Measurements from ENCODE around the gene MBD4. TPM values are rescaled to one million over a fixed set of nuclear protein-coding genes. Genes with fewer than 3 reads are reported as not detected.

The MBD4 gene
- total RNA-seq, 1 experiment from 2014 or later, result 37.5 TPM

DNA sequence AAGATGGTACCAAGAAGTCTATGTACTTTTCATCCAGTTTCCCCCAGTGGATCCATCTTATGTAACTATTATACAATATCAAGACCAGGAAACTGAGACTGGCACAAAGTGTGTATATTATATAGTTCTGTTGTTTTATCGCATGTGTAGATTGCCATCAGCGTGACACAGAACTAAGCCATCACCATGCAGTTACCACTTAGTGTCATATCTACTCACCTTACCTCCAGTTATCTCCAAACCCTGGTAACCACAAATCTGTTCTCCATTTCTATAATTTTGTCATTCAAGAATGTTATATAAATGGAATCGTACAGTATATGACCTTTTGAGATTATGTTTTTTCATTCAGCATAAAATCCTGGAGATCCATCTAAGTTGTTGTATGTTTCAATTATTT, 23.3 kb upstream of the MBD4 start:
- no peak for DNase-seq (ENCODE audit: low read depth)

DNA sequence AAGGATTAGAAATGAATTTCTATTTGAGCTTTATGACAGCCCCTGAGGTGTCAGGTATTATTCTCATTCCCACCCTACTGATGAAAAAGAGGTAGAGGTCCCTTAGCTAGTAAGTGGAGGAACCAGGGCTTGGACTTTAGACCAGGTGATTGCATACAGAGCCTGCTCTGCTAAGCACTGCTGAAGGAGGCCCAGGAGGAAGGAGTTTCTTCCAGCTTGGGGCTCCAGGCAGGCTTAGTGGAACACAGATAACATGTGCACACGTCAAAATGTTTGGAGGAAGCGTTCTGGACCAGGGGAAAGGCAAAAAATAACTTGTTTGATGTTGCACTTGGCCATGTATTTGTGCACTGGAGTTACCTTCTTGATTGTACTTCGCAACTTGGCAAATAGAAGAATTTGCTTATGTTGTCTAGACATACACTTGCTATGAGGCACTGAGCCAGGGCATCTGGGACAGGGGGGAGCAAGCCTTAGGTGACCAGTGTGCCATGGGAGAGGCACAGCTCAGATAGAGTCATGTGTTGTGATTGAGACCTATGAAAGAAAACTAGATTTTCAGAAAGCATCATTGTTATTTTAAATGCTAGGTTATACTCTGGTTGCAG, 22.7 kb upstream of the MBD4 start:
- no peak for DNase-seq (ENCODE audit: low read depth)

DNA sequence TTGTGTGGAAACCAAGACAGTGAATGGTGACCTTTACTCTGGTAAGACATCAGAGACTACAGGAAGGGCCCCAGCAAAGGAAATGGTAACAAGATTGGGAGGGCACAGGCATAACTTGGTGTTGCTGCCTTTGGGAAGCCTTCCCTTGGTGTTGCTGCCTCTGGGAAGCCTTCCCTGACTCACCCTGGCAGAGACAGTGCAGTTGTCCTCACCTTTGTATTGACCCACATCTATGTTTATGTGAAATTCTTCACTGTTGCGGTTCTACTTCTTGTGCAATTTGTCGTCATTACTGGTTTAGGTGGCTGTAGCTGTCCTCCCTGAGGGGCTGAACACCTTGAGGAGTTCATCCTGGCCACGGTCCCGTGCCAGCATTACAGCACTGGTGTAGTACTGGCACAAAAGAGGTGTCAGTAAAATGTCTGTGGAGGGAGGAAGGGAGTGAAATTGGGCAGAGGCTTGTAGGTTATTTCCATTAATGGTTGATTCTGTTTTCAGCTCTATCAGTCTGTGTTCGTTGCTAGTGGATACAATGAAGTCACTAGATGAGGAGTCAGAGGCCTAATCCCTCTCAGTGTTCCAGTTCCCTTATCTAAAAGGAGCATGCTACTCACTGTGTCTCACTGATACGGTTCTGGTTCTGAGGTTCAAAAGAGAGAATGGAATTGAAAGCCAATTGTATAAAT, 21.9 kb upstream of the MBD4 start:
- DNase-seq (ENCODE audit: low read depth), result peak; percentile 23

DNA sequence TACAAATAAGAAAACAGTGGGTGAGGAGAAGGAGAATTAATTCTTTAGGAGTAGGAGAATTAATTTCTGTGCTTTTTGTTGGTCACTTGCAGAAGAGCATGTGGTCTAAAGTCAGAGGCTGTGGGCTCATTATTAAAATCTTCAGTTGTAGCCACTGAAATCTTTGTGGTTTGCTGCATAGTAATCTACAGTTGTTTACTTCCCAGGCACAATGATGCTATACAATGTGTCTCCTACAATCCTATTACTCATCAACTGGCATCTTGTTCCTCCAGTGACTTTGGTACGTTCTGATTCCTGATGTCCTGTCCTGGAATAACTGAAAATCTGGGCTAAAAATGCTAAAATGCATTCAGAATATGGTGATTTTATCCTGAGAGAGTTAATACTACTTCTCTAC, 21.3 kb upstream of the MBD4 start:
- peak; percentile 68 for DNase-seq (ENCODE audit: low read depth)

DNA sequence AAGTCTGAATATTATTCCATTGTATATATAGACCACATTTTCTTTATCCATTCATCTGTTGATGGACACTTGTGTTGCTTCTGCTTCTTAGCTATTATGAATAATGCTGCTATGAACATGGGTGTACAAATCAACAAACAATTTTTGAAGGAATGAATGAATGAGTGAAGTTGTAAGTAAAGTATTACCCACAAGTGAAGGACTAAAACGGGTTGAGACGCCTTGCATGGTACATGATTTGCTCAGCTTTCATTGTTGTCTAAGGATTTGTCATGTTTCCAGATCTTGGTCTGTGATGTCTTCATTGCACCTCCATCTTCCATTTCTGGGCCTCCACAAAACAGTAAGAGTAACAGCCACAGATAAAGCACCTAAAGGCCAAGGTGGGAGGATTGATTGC, 20.8 kb upstream of the MBD4 start:
- no peak for DNase-seq (ENCODE audit: low read depth)

DNA sequence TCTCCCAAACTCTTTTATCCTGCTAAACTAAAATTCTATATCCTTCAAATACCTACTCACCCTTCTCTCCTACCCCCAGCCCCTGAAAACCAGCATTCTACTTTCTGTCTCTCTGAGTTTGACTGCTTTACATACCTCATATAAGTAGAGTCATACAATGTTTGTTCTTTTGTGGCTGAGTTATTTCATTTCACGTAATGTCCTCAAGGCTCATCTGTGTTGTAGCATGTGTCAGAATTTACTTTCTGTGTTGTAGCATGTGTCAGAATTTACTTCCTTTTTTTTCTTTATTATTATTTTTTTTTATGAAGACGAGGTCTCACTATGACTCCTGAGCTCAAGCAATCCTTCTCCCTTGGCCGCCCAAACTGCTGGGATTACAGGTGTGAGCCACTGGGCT, 20.4 kb upstream of the MBD4 start:
- no peak for DNase-seq (ENCODE audit: low read depth)

DNA sequence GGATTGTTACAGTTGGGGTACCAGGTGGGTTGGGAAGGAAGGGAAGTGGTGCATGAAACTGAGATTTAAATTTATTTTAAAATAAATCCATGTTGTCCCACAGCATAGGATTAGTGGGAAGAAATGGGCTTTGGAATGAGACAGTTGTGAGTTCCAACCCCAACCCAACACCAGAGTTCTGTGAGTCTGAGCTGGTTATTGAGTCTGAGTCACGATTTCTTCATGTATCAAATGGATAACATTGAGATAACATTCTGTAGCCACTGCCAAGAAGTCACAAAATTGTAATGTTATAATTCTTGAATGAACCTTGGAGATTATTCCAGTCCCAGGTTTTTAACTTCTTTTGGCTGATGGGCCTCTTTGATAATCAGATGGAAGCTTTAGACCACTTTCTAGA, 14.0 kb upstream of the MBD4 start:
- no peak for DNase-seq (ENCODE audit: low read depth)

DNA sequence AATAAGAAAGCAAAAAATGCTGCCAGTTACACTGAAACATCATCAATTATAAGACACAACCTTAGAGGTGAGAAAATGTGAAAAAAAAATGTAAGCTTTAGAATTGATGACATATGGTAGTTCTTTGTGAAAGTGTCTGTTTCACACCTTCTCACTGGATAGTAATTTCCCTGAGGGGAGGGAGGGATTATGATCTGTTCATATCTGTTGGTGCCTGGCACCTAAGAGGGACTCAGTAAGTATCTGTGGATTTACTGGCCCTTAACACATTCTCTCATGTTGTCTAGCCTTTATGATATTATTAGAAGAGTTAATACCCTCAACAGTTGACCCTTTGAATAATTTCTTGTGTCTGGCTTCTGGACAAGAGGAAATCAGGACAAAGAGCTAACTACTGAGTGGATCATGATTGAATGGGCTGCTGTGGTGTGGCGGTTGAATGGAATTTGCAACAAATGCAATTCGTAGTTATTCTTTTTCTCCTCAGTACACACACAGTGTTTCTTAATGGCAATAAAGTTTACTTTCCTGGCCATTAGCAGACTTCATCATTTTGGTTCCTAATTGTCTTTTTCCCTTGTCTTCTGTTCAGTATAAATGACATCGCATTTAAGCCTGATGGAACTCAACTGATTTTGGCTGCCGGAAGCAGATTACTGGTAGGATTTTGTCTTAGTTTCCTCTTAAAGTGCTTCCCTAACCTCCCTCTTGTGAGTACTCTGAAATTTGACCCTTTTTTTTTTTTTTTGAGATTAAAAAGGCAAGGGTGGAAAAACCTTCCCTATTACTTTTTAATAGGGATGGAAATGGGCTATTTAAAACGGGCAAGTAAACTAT, 9.7 kb upstream of the MBD4 start:
- no peak for DNase-seq (ENCODE audit: low read depth)

DNA sequence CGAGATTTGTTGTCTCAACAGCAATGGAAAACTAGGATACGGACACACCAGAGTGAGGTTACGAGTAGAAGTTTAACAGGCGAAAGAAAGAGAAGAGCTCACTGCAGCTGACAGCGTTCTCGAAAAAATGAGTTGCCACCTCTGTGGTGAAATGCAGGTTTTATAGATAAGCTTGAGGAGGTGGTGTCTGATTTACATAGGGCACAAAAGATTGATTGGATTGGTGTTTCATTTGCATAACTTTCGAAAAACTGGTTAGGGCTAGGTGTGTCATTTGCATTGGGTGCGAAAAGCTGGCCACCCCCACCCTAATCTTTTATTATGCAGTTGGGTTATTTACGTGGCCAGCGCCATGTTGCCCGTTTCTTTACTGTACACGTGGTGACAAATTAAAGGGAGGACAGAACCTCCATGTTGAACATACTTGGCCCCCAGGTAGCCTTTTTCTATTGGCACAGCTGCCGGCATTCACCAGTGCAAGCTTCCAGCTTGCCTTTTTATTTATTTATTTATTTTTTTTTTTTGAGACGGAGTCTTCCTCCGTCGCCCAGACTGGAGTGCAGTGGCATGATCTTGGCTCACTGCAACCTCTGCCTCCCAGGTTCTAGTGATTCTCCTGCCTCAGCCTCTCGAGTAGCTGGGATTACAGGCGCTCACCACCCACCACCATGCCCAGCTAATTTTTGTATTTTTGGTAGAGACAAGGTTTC, 8.6 kb upstream of the MBD4 start:
- no peak for DNase-seq (ENCODE audit: low read depth)

DNA sequence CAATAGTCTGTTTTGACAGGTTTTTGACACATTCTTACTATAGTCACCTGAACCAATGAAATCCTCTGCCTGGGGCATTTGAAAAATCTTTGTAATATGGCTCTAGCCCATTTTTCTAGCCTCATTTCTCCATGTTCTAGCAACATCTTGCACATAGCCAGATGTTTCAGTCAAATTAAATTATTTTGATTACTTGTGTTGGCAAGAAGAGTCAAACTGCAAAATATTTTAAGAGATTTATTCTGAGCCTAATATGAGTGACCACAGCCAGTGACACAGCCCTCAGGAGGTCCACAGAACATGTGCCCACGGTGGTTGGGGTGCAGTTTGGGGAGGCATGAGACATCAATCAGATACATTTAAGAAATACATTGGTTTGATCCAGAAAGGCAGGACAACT, 7.2 kb upstream of the MBD4 start:
- DNase-seq (ENCODE audit: low read depth), result no peak

DNA sequence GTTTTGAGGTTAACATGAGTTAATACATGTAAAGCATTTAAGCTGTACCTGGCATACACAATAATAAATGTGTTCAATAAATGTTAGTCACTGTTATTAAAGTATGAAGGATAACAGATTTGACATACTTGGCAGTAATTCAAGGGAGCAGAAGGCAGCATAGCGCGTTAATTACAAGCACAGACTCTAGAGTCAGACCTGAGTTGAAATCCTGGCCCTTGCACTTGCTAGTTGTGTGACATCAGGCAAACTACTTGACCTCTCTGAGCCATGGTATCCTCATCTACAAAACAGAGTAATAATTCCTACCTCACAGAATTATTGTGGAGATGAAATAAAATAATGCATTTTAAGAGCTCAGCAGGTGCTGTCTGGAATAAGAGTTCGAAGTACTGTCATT, 5.7 kb upstream of the MBD4 start:
- no peak for DNase-seq (ENCODE audit: low read depth)

DNA sequence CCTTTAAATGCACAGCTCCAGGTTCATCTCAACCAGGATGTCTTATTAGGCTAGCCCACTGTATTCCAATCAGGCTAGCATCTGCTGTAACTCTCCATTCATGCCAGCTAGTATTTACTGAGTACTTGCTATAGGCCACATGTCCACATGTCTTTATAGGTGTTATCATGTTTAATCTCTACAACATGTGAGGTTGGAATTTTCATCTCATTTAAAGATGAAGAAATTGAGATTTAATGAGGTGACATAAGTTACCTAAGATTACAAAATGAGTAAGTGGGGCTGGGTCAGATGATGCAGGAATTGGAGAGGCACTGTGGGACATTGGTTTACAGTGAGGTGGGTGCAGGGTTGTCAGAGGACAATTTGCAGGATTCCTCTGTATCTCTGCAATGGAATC, 3.2 kb upstream of the MBD4 start:
- DNase-seq (ENCODE audit: low read depth), result no peak

DNA sequence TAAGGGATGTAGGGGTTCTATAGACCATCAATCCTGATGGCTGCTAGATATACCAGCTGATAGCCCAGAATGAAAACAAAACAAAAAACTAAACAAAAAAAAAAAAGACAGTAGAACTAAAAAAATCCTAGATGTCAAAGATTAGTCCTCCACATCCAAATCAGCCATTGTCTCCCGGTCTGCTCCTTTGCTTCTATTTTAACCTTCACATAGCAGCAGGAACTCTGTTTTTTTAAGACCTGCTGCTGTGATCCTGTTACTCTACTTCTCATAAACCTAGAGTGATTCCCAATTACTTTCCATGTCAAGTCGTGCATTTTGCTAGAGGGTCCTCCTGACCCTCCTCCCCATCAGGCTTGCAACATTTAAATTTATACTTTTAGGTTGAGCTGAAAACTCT, 2.7 kb upstream of the MBD4 start:
- DNase-seq (ENCODE audit: low read depth), result no peak

DNA sequence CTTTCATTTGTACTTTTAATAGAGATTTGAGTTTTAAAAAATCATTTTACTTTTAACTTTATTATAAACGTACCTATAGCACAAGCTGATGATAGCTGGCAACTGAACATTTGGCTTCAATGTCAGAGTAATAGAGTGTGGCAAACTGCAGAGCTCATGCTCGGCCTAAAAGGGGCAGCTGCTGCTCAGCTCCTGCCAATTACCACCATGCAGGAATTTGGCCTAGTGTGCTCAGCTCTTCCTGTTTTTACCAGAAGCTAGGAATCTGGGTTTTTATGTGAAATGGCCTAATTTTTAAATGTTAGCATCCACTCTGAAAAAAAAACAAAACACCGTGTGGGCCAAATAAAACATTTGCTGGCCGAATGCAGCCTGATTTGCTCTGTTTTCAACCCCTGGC, 2.0 kb upstream of the MBD4 start:
- peak; percentile 31 for DNase-seq (ENCODE audit: low read depth)

DNA sequence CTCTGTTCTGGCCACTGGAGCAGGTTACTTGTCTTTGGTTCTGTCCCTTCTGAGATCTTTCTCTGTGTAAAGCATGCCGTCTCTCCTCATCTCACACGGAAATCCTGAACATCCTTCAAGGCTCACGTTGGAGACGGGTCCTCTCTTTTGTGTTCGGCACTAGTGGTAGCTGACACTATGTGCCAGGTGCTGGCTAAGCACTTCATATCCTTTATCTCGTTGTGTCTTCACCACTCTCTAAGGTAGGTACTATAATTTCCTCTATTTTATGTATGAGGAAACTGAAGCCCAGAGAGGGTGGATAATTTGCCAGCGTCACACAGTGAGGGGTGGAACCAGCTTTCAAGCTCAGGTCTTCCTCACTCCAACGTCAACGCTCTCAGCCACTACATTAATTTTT, 1.5 kb upstream of the MBD4 start:
- no peak for DNase-seq (ENCODE audit: low read depth)

DNA sequence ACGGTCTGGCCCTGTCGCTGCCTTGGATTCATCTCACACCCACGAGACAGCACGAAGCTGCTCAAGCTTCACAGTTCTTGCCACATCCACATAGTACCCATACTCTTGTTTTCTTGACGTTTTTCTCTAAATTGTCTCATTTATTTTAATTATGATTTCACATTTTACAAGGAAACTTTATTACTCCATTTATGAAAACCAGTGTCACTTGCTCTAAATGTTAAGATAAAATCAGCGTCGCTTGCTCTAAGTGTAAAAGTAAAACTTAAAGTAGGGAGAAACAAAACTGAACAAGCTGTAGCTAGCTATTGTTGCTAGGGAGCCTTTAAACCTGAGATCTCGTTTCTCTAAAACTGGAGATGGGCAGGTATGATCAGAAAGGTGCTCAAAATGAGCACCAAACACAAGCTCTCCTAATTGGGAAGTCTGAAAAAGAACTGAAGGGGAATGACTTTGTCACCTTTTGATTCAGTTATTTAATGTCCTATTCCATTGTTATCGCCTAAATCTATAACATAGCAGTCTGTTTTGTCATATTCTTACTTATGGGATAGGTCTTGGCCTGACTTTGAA, 956 bp upstream of the MBD4 start:
- no peak for DNase-seq (ENCODE audit: low read depth)

DNA sequence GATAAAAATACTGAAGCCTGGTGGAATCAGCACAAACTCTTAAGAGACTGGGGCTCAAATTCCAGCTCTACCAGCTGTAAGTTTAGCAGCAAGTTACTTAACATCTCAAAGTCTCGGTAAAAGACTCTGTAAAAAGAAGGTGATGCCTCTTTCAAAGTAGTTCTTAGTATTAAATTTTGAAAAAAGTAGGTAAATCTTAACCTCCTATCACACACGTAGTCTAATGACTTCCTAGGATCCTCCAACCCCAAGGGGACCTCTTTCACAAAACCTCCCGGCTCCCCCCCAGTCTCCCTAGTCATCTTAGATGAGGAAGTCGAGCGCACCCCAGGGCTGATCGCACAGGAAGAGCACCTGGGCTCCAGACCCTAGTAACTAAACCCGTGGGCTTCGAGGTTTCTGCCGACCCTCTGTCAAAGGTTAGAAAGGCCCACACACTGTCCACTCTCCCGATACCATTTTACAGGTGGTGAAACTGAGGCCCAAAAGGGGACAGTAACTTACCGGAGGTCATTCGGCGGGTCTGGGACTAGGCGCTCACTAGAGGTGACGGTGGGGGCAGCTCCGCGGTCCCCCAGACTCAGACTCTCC, 427 bp downstream of the MBD4 start:
- DNase-seq (ENCODE audit: low read depth), result peak; percentile 15

DNA sequence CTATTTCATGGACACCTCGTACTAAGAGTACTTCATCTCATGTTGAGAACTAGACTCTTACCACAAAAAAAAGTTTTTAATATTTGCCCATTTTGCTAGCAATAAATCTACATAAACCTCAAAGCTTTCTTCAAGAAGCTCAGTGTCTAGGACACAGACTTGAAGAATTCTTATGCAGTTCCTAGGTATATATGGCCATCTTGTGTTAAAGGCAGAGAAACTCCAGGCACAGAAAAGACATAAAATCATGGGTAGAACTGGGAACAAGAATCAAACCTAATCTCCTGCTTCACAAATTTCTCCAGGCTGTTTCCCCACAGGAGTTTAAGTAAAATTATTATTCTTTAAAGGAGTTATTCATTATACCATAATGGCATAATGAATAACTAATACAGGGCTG, 4.4 kb downstream of the MBD4 start:
- no peak for DNase-seq (ENCODE audit: low read depth)

DNA sequence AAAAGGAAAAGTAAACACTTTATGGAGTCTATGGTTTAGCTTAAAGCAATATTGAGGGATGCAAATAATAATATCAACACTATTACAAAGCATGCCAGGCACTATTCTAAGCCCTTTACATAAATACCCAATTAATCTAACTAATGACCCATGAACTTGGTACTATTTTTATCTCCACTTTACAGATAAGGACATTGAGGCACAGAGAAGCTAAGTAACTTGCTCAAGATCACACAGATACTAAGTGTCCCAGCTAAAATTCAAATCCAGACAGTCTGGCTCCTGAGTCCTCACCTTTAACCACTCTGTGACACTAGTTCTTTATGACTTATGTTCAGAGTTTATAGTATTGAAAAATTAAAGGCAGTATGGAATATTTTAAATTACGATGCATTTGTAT, 5.6 kb downstream of the MBD4 start:
- DNase-seq (ENCODE audit: low read depth), result no peak

DNA sequence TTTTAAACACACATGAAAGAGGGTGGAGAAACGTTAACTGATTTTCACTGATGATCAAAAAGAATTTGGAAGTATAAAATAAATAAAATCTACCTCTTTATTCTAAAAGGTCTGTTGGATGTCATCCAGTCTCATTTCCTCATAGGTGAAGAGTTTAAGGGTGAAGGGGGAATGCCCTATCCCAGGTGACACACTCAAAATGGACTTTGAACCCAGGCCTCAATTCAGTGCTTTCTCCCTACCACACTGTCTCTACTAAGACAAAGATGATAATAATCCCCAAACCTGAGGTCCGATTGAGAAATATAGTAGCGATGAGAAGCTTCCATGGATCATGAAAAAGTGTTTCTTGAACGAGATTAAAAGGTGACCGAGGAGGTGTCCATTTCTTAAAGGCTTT, 6.2 kb downstream of the MBD4 start:
- DNase-seq (ENCODE audit: low read depth), result no peak

DNA sequence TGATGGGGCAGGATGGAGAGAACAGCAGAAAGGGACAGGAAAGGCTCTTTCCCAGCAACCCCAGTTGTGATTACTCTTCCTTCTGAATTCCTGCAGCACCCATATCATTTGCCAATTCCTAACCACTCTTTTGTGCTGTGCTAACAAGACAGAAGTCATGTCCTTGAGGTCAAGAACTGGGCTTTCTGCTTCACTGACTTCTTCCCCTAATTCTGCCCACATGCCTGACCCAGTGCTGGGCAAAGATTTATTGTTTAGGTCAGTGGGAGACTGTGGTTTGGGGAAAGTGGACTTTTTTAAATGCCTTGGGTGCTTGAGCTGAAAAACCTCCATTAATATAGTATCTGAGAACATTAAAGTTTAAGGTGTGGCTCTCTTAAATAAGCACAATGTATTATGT, 7.1 kb downstream of the MBD4 start:
- DNase-seq (ENCODE audit: low read depth), result peak; percentile 68

DNA sequence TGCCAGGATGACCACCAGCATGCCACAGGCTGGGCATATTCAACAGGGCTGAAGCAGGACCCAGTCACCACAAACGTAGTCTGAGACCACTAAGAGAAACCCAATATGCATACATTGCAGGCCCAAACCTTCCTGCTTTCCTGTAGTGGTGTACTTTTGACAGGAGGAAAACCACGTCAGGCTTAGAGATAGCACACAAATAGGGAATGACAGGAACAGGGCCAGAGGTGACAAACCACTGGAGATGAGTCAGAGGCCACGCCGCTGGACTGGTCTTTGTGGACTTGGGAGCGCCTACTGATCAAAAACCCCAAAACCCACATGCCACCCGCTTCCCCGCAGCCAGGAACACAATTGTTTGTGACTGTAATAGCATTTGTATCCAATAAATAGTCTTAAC, 7.7 kb downstream of the MBD4 start:
- peak; percentile 67 for DNase-seq (ENCODE audit: low read depth)

Measured in RPMI7951 (cell line).